Suprapubic skin (tissue), 3 donors: Measurements from ENCODE around the gene CNPY3.

ENCODE experiments used
- EP300 ChIP-seq: sonication (generic); formaldehyde crosslinking; IDR thresholded peaks from one replicate; pipeline ENCODE4 v1.6.1; 2017; ENCODE audit warnings: antibody characterized with exemption
- POLR2A ChIP-seq, 2 donors: fragments of 450-650 bp; IDR thresholded peaks; one replicate each; pipeline ENCODE4 v1.6.1; 2017; ENCODE audit warnings: antibody characterized with exemption in 2 of 2, mild to moderate bottlenecking in 2 of 2, moderate library complexity in 2 of 2
- TF ChIP-seq, protein P1 (sequence below), 2 donors: fragments of 200-600 bp in 1 of 2; fragments of 450-650 bp in 1 of 2; sonication (generic) in 1 of 2; IDR thresholded peaks; one replicate each; pipeline ENCODE4 v1.5.1; 2016 to 2019; ENCODE audit warnings: antibody characterized with exemption in 2 of 2, mild to moderate bottlenecking in 1 of 2, moderate library complexity in 1 of 2

DNA sequence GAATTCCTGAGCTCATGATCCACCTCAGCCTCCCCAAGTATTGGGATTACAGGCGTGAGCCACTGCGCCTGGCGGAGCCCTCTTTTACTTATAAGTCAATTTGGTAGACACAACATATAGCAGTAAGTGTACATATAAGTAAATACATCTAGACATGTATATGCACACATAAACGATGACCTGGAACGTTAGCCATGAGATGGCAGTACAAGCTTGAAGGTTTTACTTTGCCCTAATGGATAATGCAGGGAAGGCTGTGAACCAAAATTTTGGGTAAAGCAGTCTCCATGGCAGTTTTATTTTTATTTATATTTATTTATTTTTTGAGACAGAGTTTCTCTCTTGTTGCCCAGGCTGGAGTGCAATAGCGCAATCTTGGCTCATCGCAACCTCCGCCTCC is 28.8 kb downstream of the CNPY3 start:
- TF ChIP-seq EP300 (no peak), POLR2A (IDR thresholded peaks at IDR 0.05) (no peak)
- TF ChIP-seq, protein P1, sequence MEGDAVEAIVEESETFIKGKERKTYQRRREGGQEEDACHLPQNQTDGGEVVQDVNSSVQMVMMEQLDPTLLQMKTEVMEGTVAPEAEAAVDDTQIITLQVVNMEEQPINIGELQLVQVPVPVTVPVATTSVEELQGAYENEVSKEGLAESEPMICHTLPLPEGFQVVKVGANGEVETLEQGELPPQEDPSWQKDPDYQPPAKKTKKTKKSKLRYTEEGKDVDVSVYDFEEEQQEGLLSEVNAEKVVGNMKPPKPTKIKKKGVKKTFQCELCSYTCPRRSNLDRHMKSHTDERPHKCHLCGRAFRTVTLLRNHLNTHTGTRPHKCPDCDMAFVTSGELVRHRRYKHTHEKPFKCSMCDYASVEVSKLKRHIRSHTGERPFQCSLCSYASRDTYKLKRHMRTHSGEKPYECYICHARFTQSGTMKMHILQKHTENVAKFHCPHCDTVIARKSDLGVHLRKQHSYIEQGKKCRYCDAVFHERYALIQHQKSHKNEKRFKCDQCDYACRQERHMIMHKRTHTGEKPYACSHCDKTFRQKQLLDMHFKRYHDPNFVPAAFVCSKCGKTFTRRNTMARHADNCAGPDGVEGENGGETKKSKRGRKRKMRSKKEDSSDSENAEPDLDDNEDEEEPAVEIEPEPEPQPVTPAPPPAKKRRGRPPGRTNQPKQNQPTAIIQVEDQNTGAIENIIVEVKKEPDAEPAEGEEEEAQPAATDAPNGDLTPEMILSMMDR (IDR thresholded peaks at IDR 0.05), result no peak
